OCI-LY1 (cell line): ENCODE data around the gene OSTM1.

Source experiments
- EZH2 ChIP-seq: fragments of 200-600 bp; sonication (generic), shearing (Covaris generic); IDR thresholded peaks from 2 replicates; pipeline ENCODE4 v1.8.0; 2017; ENCODE audit warnings: borderline replicate concordance, mixed run types, mild to moderate bottlenecking, antibody characterized with exemption, low read length, moderate library complexity, mixed read lengths
- TF ChIP-seq, protein P1 (sequence below): fragments of 200-600 bp; sonication (generic), shearing (Covaris generic); IDR thresholded peaks from 2 replicates; pipeline ENCODE4 v1.5.1; 2017; ENCODE audit warnings: mild to moderate bottlenecking, antibody characterized with exemption, low read length, moderate library complexity, mixed read lengths

DNA sequence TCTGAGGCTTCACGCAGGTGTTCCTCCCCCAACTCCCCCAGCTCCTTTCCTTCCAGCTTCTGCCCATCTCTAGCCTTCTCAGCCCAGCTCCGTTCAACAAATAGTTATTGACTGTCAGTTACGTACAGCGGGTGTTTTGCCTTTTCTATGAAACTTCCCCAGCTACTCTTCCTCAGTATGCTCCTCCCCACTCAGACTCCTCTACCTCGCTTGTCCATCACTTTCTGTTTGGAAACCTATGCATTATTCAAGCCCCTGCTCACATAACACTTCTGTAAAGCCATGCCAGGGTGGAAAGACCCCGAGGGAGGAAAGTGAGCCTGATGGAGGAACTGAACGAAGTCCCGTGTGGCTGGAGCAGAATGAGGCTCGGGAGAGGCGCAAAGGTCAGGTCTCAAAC is 47.1 kb upstream of the OSTM1 start:
- TF ChIP-seq, protein P1, sequence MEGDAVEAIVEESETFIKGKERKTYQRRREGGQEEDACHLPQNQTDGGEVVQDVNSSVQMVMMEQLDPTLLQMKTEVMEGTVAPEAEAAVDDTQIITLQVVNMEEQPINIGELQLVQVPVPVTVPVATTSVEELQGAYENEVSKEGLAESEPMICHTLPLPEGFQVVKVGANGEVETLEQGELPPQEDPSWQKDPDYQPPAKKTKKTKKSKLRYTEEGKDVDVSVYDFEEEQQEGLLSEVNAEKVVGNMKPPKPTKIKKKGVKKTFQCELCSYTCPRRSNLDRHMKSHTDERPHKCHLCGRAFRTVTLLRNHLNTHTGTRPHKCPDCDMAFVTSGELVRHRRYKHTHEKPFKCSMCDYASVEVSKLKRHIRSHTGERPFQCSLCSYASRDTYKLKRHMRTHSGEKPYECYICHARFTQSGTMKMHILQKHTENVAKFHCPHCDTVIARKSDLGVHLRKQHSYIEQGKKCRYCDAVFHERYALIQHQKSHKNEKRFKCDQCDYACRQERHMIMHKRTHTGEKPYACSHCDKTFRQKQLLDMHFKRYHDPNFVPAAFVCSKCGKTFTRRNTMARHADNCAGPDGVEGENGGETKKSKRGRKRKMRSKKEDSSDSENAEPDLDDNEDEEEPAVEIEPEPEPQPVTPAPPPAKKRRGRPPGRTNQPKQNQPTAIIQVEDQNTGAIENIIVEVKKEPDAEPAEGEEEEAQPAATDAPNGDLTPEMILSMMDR = no peak
- TF ChIP-seq EZH2 = no peak
